ENCODE measurements around the gene ARAF.

DNA sequence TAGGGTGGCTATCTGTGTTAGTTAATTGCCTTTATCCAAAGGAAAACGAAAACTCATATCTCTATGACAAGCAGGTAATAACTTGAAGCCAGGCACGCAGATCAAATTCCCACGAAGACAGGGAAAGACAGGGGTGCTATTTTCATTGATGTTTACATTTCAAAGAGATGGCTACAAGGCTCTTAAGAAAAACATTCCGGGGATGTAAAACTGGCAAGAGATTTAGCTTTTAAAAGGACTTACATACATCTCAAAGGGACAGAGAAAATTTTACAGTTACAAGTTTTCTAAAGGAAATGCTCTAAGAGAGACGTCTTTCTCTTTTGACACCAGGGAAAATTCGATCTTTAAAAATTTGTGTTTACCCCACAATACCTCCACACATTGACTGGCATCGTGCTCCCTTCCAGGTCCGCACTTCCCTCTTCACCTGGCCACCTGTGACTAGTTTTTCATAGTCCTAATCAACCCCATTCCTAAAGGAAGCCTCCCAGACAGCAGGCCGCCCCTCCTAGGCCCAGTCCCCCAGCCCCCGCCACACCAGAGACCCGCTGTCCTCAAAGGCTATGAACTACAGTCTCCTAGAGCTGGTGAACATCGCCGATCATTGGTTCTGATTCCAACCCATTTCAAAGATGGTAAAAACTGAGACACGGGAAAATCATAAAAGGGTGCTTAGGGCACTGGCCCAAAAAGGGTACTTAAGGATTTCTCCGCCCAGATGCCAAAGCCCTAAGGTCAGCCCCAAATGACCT lies 649 bp upstream of the ARAF start:
- TF ChIP-seq, protein P1, sequence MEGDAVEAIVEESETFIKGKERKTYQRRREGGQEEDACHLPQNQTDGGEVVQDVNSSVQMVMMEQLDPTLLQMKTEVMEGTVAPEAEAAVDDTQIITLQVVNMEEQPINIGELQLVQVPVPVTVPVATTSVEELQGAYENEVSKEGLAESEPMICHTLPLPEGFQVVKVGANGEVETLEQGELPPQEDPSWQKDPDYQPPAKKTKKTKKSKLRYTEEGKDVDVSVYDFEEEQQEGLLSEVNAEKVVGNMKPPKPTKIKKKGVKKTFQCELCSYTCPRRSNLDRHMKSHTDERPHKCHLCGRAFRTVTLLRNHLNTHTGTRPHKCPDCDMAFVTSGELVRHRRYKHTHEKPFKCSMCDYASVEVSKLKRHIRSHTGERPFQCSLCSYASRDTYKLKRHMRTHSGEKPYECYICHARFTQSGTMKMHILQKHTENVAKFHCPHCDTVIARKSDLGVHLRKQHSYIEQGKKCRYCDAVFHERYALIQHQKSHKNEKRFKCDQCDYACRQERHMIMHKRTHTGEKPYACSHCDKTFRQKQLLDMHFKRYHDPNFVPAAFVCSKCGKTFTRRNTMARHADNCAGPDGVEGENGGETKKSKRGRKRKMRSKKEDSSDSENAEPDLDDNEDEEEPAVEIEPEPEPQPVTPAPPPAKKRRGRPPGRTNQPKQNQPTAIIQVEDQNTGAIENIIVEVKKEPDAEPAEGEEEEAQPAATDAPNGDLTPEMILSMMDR (conservative IDR thresholded peaks at IDR 0.05 in 1 of 2, IDR thresholded peaks at IDR 0.05 in 1 of 2; ENCODE audit: extremely low read depth in 1 of 2, insufficient read depth in 1 of 2, low read depth in 1 of 2, low read length in 2 of 2), result no peak
- TF ChIP-seq EZH2 (IDR thresholded peaks at IDR 0.05; ENCODE audit: borderline replicate concordance, low read length), result no peak

Data from mammary epithelial cell (primary cell).